CD4-positive, alpha-beta T cell treated with Interleukin-12 subunit alpha and Interleukin-12 subunit beta, for 1 hour (primary cell): ENCODE results near the gene PPP1R36.
"Not testable (repeated sequence)": the region's sequence is repeated elsewhere in the genome, so short reads cannot be mapped to it uniquely, and the experiment has no call there.

Experiments
- DNase-seq: peaks from one replicate; pipeline ENCODE4 v3.0.0-alpha.2; 2020

PPP1R36 gene

DNA sequence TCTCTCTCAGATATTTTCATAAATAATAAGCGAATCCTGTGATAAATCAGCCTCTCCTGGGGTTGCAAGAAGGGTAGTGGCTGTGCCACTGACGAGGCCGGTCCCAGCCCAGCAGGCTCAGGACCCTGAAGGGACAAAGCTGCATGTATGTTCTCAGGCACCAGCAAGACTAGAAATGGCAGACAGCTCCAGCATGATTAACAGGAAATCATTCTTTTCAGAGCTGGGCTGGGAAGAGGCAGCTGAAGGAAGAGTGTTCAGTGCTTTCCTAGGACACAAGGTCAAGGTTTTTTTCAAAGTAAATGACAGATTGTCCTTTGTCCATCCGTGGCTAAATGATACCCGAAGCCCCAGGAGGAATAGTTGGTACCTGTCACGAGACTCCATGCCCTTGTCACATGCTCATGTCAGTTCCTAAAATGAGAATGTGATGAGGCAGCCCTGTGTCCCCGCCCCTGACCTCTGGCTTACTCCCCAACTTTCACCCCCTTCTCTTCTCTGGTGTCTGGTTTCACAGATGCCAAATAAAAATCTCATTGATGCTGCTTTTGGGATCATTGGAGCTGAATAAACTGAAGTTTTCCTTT, 65.1 kb downstream of the PPP1R36 start:
- DNase-seq, result no peak

DNA sequence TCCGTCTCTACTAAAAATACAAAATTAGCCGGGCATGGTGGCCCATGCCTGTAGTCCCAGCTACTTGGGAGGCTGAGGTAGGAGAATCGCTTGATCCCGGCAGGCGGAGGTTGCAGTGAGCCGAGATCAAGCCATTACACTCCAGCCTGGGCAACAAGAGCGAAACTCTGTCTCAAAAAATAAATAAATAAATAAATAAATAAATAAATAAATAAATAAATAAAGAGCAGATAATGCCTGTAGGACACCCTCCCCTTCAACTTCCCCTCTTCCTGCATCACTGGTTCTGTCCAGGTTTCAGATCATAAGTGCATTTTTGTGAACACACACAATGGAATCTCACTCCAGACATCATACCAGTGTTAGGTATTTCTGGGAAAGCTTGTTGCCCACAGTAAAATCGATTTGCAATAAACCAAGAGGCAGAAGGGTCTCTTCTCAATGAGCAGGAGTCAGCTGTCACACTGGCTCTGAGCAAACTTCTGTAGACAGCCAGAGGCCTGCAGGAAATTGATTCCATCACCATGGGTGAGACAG, 68.2 kb downstream of the PPP1R36 start:
- not testable (repeated sequence) for DNase-seq

DNA sequence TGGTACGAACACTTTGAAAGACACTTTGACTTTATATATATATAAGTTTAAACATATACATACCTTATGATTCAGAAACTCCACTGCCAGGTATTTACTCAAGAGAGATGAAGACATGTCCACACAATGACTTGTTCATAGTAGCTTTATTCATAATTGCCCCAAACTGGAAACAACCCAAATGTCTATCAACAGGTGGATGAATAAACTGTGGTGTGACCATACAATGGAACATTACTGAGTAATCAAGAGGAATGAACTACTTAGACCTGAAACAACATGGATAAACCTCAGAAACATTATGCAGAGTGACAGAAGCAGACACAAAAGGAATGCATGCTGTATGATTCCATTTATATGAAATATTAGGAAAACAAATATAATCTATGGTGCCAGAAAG, 71.1 kb downstream of the PPP1R36 start:
- no peak for DNase-seq

DNA sequence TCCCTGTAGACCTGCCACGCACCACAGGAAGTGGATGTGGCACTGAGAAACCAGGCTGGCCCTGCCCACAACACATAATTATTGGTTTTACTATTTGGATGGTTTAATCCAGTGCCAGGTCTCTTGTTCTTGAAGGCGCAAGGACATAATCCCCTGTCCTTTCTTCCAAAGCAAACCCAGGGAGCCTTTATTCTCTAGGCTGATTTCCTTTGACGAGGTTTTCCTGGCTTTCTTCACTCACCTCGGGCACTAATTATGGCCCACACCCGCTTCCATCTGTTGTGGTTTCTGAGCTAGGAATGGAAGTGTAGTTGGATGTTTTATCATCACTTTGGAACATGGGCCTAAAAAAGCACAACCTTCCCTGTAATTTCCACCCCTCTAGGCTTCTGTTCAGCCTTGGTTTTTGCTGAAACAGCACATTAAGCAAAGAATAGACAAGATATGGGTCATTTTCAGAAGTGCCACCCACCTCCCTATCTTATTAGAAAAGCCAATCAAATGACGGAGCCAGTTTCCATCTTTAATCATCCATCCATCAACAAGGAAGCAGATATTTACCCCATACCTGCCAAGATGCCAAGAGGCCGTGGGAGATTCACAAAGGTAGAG, 73.9 kb downstream of the PPP1R36 start:
- DNase-seq, result no peak

DNA sequence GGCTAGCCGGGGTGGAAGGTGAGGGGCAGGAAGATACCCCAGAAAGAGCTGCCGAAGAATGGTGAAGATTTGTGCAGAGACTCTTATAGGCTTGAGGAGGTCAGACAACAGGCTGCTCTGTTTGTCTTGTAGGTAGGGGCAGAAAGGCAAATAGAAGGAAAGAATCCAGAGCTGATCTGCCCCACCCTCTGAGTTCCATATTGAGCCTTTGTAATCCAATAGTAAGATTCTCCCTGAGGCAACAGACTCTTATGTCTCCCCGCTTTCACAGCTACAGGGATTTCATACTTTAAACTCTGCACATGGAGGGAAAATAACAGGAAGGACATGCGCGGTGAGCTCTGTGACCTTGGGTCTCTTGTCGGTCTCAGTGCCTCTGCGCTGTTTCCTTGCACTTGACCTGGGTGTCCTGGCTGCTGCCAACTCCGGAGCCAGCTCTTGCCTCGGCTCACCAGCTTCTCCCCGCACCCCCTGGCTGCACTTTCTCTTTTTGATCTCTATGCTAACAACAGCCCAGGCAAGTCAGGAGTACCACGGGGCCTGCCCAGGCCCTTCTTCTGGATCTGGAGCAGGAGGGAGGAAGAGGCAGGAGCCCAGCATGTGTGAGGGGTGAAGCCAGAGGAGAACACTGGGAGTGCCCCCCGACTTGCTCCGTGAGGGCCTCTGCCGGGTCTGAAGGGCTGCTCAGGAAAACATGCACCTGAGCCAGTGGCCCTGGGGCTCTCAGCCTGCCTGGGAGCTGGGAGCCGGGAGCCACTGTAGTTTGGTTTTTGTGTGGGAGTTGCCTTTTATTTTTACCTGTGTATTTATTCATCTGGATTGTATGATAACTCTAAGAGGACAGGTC, 75.8 kb downstream of the PPP1R36 start:
- no peak for DNase-seq

DNA sequence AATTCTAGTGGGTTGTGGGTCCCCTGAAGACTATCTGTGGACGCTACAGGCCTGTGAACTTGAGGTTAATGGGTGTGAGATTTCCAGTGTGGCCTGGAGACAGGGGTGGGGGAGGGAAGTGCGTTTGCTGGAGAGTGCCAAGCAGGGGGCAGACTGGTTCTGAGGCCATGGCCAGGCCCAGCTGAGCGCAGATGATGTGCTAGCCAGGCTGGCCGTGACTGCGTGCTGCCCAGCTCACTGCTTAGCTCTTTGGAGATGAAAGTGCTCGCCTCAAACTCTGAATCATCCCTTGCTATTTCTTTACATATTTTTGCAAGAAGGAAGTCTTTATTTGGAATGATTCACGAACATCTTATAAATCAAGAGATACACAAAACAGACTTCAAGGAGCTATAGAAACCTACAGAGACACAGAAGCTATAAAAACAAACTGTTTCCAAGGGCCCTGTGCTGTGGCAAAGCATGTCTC, 79.2 kb downstream of the PPP1R36 start:
- no peak for DNase-seq

DNA sequence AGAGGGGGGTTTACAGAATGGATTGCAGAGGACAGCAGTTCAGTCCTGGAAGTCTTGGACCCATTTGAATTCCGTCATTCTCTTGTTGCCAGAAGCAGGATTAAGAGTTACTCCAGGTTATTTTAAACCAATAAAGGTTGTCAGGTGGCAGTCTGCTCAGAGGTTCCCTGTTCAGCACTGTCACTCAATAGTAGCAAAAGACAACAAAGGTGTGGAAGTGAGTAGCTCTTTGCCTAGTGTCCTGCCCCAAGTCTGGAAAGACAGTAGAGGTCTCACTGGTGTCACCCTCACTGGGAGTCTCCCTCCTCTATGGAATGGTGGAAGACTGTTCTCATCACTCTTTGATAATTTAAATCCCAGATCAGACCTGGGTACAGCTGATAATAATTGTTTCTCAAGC, 81.0 kb downstream of the PPP1R36 start:
- DNase-seq, result no peak

DNA sequence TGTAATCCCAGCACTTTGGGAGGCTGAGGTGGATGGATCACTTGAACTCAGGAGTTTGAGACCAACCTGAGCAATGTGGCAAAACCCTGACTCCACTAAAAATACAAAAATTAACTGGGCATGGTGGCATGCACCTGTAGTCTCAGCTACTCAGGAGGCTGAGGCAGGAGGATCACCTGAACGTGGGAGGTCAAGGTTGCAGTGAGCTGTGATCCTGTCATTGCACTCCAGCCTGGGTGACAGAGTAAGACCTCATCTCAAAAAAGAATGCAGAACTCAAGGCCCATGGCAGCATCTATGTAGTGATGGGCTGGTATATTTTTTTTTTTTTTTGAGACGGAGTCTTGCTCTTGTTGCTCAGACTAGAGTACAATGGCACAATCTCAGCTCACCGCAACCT, 81.5 kb downstream of the PPP1R36 start:
- DNase-seq, result not testable (repeated sequence)

DNA sequence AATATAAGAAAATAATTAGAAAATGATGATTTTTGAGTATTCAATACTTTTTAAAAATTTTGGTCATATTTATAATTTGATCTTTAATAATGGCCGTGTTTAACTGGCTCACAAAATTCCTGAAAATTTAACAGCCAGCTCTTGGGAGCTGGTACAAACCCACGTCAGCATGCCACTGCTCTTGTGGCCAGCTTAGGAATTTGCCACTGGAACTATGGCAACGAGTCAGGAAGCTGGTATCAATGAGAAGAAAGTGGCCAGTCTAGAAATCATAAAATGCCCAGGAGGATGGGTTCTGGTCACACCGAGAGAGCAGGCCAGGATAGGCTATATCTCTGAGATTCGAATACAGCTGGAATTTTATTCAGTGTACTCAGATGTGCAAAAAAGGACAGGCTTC, 82.3 kb downstream of the PPP1R36 start:
- DNase-seq, result no peak

DNA sequence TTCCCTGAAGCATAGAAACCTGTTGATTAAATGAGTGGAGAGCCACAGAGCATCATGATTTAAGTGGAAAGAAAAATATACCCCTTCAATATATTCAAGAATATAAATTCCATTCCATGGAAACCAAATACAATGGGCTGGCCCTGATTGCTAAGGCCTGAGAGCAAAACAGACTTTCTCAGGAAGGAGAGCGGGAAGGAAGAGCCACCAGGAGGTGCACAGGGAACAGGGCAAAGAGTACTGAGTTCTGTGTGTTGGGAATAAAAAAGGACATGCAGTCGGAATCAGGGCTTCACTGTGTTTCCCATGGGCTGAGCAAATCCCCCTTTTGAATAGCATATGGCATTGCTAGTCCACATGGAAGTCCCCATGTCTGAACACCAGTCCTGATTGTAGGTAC, 84.8 kb downstream of the PPP1R36 start:
- no peak for DNase-seq

DNA sequence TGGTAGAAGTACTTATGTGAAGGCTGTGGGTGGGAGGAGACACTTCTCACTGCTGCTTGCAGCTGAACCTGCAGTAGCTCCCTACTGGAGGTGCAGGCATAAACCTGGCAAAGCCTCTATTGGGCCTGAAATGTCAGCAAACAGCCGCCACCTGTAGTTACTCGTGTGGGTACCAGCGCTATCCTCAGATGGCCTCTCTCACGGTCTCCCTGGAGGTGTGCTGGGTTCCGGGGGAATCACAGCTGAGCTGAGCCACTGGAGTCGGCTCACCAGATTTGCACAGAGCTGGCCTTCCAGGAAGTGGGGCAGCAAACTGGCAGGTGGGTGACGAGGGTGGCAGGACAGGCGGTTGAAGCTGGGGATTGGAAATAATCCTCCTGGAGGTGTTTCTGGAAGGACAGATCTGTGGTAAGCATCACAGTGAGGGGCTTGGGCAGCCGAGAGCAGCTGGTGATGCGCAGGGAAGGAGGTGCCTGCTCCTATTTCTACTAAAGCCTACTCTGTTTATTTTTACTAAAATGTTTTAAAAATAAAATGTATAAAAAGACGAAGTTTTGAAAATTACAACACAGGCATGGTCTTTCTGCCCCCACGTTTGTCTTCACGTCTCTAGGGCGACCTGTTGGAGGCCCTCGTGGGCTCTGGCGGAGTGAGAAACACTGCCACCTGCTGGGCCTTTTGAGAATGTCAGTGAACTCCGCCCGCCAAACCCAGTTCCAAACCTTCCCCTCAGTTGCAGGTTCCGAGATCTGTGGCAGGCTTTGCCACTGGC, 86.6 kb downstream of the PPP1R36 start:
- DNase-seq, result peak; percentile 76

DNA sequence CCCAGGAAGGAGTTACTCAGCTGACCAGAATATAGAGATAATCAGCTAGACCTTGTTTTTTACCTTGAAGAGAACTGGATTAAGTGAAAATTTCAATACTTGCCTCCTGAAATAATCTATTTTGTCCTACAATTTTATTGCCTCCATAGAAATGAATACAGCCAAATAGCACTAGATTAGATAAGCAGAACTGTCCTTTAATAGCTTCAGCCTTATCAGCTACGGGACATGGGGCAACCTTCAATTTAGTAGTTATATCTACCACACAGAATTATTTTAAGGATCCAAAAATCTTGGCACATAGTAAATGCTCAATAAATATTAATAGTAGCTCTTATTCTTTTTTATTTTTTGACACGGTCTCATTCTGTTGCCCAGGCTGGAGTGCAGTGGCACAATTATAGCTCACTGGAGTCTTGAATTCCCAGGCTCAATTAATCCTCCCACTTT, 87.2 kb downstream of the PPP1R36 start:
- no peak for DNase-seq

DNA sequence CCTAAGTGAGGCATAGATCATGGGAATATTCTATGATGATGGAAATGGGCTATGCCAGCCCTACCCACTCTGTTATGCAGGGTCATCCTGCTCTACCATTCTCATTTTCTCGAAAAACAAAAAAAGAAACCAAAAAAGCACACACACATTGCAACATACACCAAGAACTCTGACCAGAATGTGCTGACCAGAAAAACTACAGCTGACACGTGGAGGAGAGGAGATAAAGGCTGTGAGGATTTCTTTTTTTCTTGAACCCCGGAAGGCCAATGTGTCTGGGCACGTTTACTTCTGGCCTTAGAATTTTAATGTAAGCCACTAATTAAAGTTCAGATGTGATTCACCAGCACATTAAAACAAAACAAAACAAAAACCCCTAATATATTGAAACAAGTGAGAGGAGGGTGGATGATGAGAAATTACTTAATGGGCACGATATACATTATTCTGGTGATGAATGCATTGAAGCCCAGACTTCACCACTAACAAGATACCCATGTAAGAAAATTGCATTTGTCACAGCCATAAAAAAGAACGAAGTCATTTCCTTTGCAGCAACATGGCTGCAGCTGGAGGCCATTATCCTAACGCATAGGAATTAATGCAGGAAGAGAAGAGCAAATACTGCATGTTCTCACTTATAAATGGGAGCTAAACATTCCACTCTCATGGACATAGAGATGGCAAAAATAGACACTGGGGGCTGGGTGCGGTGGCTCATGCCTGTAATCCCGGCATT, 88.1 kb downstream of the PPP1R36 start:
- no peak for DNase-seq

DNA sequence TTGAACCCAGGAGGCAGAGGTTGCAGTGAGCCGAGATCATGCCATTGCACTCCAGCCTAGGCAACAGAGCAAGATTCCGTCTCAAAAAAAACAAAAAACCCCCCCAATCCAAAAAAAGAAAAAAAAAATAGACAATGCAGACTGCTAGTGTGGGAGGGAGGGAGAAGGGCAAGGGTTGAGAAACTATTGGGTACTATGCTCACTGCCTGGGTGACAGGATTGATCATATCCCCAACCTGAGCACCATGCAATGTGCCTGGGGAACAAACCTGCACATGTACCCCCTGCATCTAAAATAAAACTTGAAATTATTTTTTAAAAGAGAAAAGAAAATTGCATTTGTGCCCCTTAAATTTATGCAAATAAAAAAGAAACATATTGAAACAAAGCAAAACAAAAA, 88.9 kb downstream of the PPP1R36 start:
- no peak for DNase-seq
